ENCODE data around the gene YBX3. TPM values are rescaled to one million over a fixed set of nuclear protein-coding genes. Genes with fewer than 3 reads are reported as not detected.

YBX3 gene
- total and polyA plus RNA-seq, 2 of the 4 experiments (the other 2 are of a cell fraction) = 33.7 to 132 TPM

GRCh38 chr12:10740182-10740581 is 17.1 kb upstream of the YBX3 start:
- Histone ChIP-seq H4K91ac (ENCODE audit: insufficient read depth, low read depth, low read length) (no peak overlapping the region), H3K4me1 (ENCODE audit: control insufficient read depth, insufficient read depth, low read length) (no peaks in the 10 kb centered on the region)
- no peak for ATAC-seq (ENCODE audit: low read depth)

More at GRCh38 chr12:10740182-10740581, 17.1 kb upstream of the YBX3 start:
- no peaks in the 10 kb centered on the region for H3K9me1 ChIP-seq (ENCODE audit: insufficient read depth, low read length)
- H3K56ac ChIP-seq (ENCODE audit: extremely low read depth, insufficient read depth, low read length) = no peak overlapping the region
- H3K4me2 ChIP-seq (ENCODE audit: low read depth, low read length) = no peak overlapping the region
- no peak overlapping the region for H4K5ac ChIP-seq (ENCODE audit: low read depth, low read length)
- dilution Hi-C loops (cut with HindIII; ENCODE audit: low sequenced_read_pairs, unreplicated experiment) = no loop called here
- no peak overlapping the region for H2AFZ ChIP-seq (replicated peaks; ENCODE audit: low read length, poor library complexity)
- no peak overlapping the region for H3K4ac ChIP-seq (ENCODE audit: low read depth, low read length)
- H3K27me3 ChIP-seq (ENCODE audit: control insufficient read depth, insufficient read depth, low read length) = peaks cover 12% of the 10 kb centered on the region; the same call in 1 of the 2 replicates
- intact Hi-C loops (cut with micrococcal nuclease) = no loop called here
- no peak overlapping the region for H3K14ac ChIP-seq (replicated peaks; ENCODE audit: low read depth, low read length)
- H3K79me1 ChIP-seq (ENCODE audit: low read depth in 1 of 2, low read length in 2 of 2) = no peaks in the 10 kb centered on the region
- H2AK9ac ChIP-seq (replicated peaks; ENCODE audit: low read depth, low read length, poor library complexity) = no peak overlapping the region
- H2BK5ac ChIP-seq (ENCODE audit: low read depth, low read length, poor library complexity, severe bottlenecking) = no peak overlapping the region
- no peak overlapping the region for H3K9ac ChIP-seq (ENCODE audit: low read depth, low read length)
- H3K18ac ChIP-seq (ENCODE audit: low read depth, low read length) = no peak overlapping the region
- in situ Hi-C loops (cut with MboI; ENCODE audit: low sequenced_read_pairs) = no loop called here
- DNase-seq = no peak
- no peak overlapping the region for H2BK15ac ChIP-seq (ENCODE audit: low read depth, low read length)
- POLR2A ChIA-PET (ENCODE audit: unreplicated experiment) = no interaction called here
- H3K36me3 ChIP-seq (ENCODE audit: control insufficient read depth, insufficient read depth, low read length) = no peaks in the 10 kb centered on the region
- TF ChIP-seq USF2 (IDR thresholded peaks at IDR 0.05; ENCODE audit: low read depth, low read length) = no peak
- TF ChIP-seq RFX5 (IDR thresholded peaks at IDR 0.05; ENCODE audit: low read depth, low read length) = no peak
- no peak for TF ChIP-seq NFE2L2 (IDR thresholded peaks at IDR 0.05; ENCODE audit: low read depth, low read length)
- no peak for TF ChIP-seq SMC3 (IDR thresholded peaks at IDR 0.05; ENCODE audit: low read depth, low read length)
- no peak for TF ChIP-seq CEBPB (IDR thresholded peaks at IDR 0.05; ENCODE audit: low read depth, low read length)
- no peak for TF ChIP-seq CHD1 (IDR thresholded peaks at IDR 0.05; ENCODE audit: low read depth, low read length)
- TF ChIP-seq CTCF (conservative IDR thresholded peaks at IDR 0.05; ENCODE audit: low read depth, low read length) = no peak
- no peak for TF ChIP-seq RAD21 (IDR thresholded peaks at IDR 0.05; ENCODE audit: low read length)
- TF ChIP-seq MAFK (IDR thresholded peaks at IDR 0.05; ENCODE audit: low read depth, low read length) = no peak
- TF ChIP-seq MXI1 (IDR thresholded peaks at IDR 0.05; ENCODE audit: borderline replicate concordance, low read depth, low read length) = no peak
- no peak for TF ChIP-seq RCOR1 (IDR thresholded peaks at IDR 0.05; ENCODE audit: insufficient replicate concordance, low read length)
- no peak for TF ChIP-seq BHLHE40 (IDR thresholded peaks at IDR 0.05; ENCODE audit: low read depth, low read length)
- TF ChIP-seq MAZ (IDR thresholded peaks at IDR 0.05; ENCODE audit: borderline replicate concordance, low read depth, low read length) = no peak
- no peak for TF ChIP-seq POLR2A (IDR thresholded peaks at IDR 0.05; ENCODE audit: low read depth, low read length)
- TF ChIP-seq ELK1 (IDR thresholded peaks at IDR 0.05; ENCODE audit: borderline replicate concordance, low read depth, low read length) = no peak
- TF ChIP-seq FOS (IDR thresholded peaks at IDR 0.05; ENCODE audit: low read depth, low read length) = no peak
- H2BK120ac ChIP-seq (ENCODE audit: low read depth, low read length) = no peak overlapping the region
- BruUV-seq (replicated peaks) = no TSS peak
- H3K4me3 ChIP-seq (ENCODE audit: insufficient read depth, low read depth, low read length) = no peak overlapping the region
- no peak overlapping the region for H3K23ac ChIP-seq (ENCODE audit: low read depth, low read length)
- no peak overlapping the region for H2AK5ac ChIP-seq (ENCODE audit: low read depth, low read length)
- no peak overlapping the region for H2BK20ac ChIP-seq (ENCODE audit: low read depth, low read length)
- H4K8ac ChIP-seq (ENCODE audit: low read depth in 2 of 2, low read length in 2 of 2) = no peak overlapping the region
- H4K20me1 ChIP-seq (ENCODE audit: insufficient read depth, low read length) = no peaks in the 10 kb centered on the region
- no peak overlapping the region for H3K27ac ChIP-seq (ENCODE audit: insufficient read depth, low read length)
- H3K9me3 ChIP-seq (ENCODE audit: control insufficient read depth, insufficient read depth, low read length) = no peaks in the 10 kb centered on the region
- CTCF ChIA-PET = no interaction called here
- WGBS, 2 experiments (ENCODE audit: extremely low coverage in 2 of 2, insufficient read length in 1 of 2) = no CpG with 5 or more reads among the region's 1 CpG

Data from IMR-90 (cell line).